ENCODE results near the gene HCN2.

GRCh38 chr19:641702-642101, 52.0 kb downstream of the HCN2 start:
- no peak for TF ChIP-seq POLR2AphosphoS5 (IDR thresholded peaks at IDR 0.05; ENCODE audit: control insufficient read depth, insufficient read depth, low read depth, low read length)
- no peak for TF ChIP-seq ELF4 (CRISPR knock-in tag; IDR thresholded peaks at IDR 0.05)
- no peak for TF ChIP-seq PTTG1 (tag; IDR thresholded peaks at IDR 0.05; ENCODE audit: low read depth)
- no peak for TF ChIP-seq CREB1 (IDR thresholded peaks at IDR 0.05)
- TF ChIP-seq CREB1 (CRISPR knock-in tag; IDR thresholded peaks at IDR 0.05): no peak
- TF ChIP-seq ZNF695 (CRISPR knock-in tag; IDR thresholded peaks at IDR 0.05): no peak
- no peak for TF ChIP-seq POLR2H (tag; IDR thresholded peaks at IDR 0.05; ENCODE audit: low read depth)
